GM19328 (cell line): ENCODE measurements around the gene ERVK3-1.

Experiments used
- ATAC-seq: cut with Tn5 transposase; IDR thresholded peaks from one replicate; pipeline ENCODE4 v1.9.1; 2021; ENCODE audit warnings: mild to moderate bottlenecking, moderate library complexity; ENCODE audit not compliant: unreplicated experiment

ERVK3-1 gene

GRCh38 chr19:58357481-58358145 lies 52.4 kb downstream of the ERVK3-1 start:
- no peak for ATAC-seq

- ATAC-seq = no peak
These were observed 56.7 kb downstream of the ERVK3-1 start for GRCh38 chr19:58361900-58362271.

- ATAC-seq = peak; percentile 85
These were observed 57.3 kb downstream of the ERVK3-1 start, which contains the start of gene ZNF497 for GRCh38 chr19:58362272-58362994. Gene ZNF497, minus strand, starts transcription at chr19:58362751. Its CDS starts 5,116 bp downstream, at chr19:58357635.

GRCh38 chr19:58364146-58364545 lies 59.0 kb downstream of the ERVK3-1 start:
- ATAC-seq = no peak
